Adrenal gland (tissue), 5 donors: ENCODE data around the gene SSH2.

Source experiments
- CTCF ChIP-seq, 6 experiments: fragments of 450-650 bp in 4 of 6; fragments of 200-600 bp in 2 of 6; sonication (generic) in 1 of 6; IDR thresholded peaks; 1 replicate in 5 of 6; 2 replicates in 1 of 6; pipeline versions ENCODE4 v1.5.1 to v1.8.0; 2016 to 2021; ENCODE audit warnings: antibody characterized with exemption in 6 of 6, mild to moderate bottlenecking in 2 of 6, moderate library complexity in 1 of 6
- POLR2A ChIP-seq, 2 donors: fragments of 450-650 bp; IDR thresholded peaks; one replicate each; pipeline ENCODE4 v1.6.1; 2017; ENCODE audit warnings: antibody characterized with exemption in 2 of 2, mild to moderate bottlenecking in 2 of 2, moderate library complexity in 1 of 2
- donor health status: DM: no; HTN: no; CAD: no.

GRCh38 chr17:29929533-29930408 is at the start of gene SSH2:
- TF ChIP-seq CTCF (IDR thresholded peaks at IDR 0.05) (peak in 2 of 6 experiments; percentile 8 to 15), POLR2A (IDR thresholded peaks at IDR 0.05) (peak; percentile 26 to 55)
